ENCODE data around the gene ME3.

DNA sequence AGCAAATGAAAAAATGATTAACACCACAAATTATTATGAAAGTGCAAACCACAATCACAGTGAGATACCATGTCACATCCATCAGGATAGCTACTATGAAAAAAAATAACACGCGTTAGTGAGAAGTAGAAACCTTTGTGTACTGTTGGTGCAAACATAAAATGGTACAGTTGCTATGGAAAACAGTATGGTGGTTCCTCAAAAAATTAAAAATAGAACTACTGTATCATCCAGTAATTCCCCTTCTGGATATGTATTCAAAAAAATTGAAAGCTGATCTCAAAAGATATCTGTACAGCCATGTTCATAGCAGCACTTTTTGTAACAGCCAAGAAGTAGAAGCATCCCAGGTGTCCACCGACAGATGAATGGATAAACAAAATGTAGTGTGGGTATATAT is 254.3 kb downstream of the ME3 start:
- no peak for TF ChIP-seq EZH2phosphoT487 (IDR thresholded peaks at IDR 0.05; ENCODE audit: low read length)
- TF ChIP-seq, protein P1, sequence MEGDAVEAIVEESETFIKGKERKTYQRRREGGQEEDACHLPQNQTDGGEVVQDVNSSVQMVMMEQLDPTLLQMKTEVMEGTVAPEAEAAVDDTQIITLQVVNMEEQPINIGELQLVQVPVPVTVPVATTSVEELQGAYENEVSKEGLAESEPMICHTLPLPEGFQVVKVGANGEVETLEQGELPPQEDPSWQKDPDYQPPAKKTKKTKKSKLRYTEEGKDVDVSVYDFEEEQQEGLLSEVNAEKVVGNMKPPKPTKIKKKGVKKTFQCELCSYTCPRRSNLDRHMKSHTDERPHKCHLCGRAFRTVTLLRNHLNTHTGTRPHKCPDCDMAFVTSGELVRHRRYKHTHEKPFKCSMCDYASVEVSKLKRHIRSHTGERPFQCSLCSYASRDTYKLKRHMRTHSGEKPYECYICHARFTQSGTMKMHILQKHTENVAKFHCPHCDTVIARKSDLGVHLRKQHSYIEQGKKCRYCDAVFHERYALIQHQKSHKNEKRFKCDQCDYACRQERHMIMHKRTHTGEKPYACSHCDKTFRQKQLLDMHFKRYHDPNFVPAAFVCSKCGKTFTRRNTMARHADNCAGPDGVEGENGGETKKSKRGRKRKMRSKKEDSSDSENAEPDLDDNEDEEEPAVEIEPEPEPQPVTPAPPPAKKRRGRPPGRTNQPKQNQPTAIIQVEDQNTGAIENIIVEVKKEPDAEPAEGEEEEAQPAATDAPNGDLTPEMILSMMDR (IDR thresholded peaks at IDR 0.05; ENCODE audit: low read length) = no peak
- TF ChIP-seq EZH2 (optimal IDR thresholded peaks at IDR 0.05; ENCODE audit: low read depth, low read length) = no peak

All from MM.1S (cell line).